HepG2 (cell line): ENCODE measurements around the gene RRP8. TPM values are rescaled to one million over a fixed set of nuclear protein-coding genes. Genes with fewer than 3 reads are reported as not detected.

Experiments used
- ATAC-seq: fragments of 200-7000 bp; cut with Tn5 transposase; 3 replicates; pipeline ENCODE4 v1.9.1; 2020; ENCODE audit warnings: mild to moderate bottlenecking, moderate library complexity
- BruUV-seq: library from RNA; stranded (reverse); fragments of 400-500 nt; replicated peaks from 2 replicates; lab custom pipeline; 2021; lab: Mats Ljungman, UMichigan
- CTCF ChIA-PET: fragments of 300-600 bp; formaldehyde crosslinking; extraction: SDS; loops from one replicate; lab custom pipeline; 2021; ENCODE audit warnings: low total read pairs, inconsistent platforms, low intra/inter-chr PET ratio; lab: Yijun Ruan, JAX
- POLR2A ChIA-PET: fragments of 350-600 bp; sonication (Branson Sonifier 250); formaldehyde crosslinking; loops from one replicate; lab custom pipeline; 2020; ENCODE audit warnings: antibody characterized with exemption, inconsistent platforms; lab: Yijun Ruan, JAX
- DNase-seq: peaks from one replicate; pipeline ENCODE4 v3.0.0-alpha.2; 2015; ENCODE audit warnings: low spot score
- FAIRE-seq: peaks from 3 replicates; lab custom pipeline; 2011; peaks lifted over from hg19 to GRCh38; lab: Jason Lieb, UNC
- H2AFZ ChIP-seq: one replicate; pipeline ENCODE4 v1.6.1; 2011; ENCODE audit warnings: low read length, inconsistent platforms
- H3K27ac ChIP-seq: fragments of 300-600 bp; 3 replicates; pipeline ENCODE4 v1.8.0; 2011; ENCODE audit warnings: mixed run types, mild to moderate bottlenecking, mixed read lengths, low read length, inconsistent platforms; ENCODE audit not compliant: insufficient read depth; ENCODE audit errors: extremely low read length
- H3K27me3 ChIP-seq, 2 experiments: fragments of 200-600 bp in 1 of 2; 2 replicates in 1 of 2; 3 replicates in 1 of 2; pipeline versions ENCODE4 v1.6.0 to v1.8.0; 2011; ENCODE audit warnings: low read length in 2 of 2, mild to moderate bottlenecking in 2 of 2, moderate library complexity in 2 of 2, inconsistent platforms in 1 of 2; ENCODE audit not compliant: insufficient read depth in 2 of 2, control insufficient read depth in 1 of 2
- H3K36me3 ChIP-seq, 2 experiments: fragments of 200-600 bp in 1 of 2; replicated peaks in 1 of 2; 2 replicates in 1 of 2; 3 replicates in 1 of 2; pipeline versions ENCODE4 v1.5.1 to v1.8.0; 2011; ENCODE audit warnings: low read length in 2 of 2, inconsistent platforms in 1 of 2; ENCODE audit not compliant: insufficient read depth in 2 of 2, control insufficient read depth in 1 of 2
- H3K4me1 ChIP-seq: 2 replicates; pipeline ENCODE4 v1.5.1; 2012; ENCODE audit warnings: low read length, inconsistent platforms; ENCODE audit not compliant: insufficient read depth
- H3K4me2 ChIP-seq: 2 replicates; pipeline ENCODE4 v1.6.0; 2011; ENCODE audit warnings: low read depth, low read length, inconsistent platforms
- H3K4me3 ChIP-seq, 3 experiments: fragments of 200-600 bp in 1 of 3; sonication (generic), shearing (Covaris generic) in 1 of 3; replicated peaks in 1 of 3; 2 replicates each; pipeline ENCODE4 v1.5.1; 2011 to 2016; ENCODE audit warnings: low read length in 3 of 3, inconsistent platforms in 2 of 3, low read depth in 2 of 3, mild to moderate bottlenecking in 2 of 3, control low read depth in 1 of 3, mixed read lengths in 1 of 3; ENCODE audit not compliant: insufficient read depth in 1 of 3
- H3K79me2 ChIP-seq: one replicate; pipeline ENCODE4 v1.6.1; 2011; ENCODE audit warnings: low read length, inconsistent platforms; ENCODE audit not compliant: insufficient read depth
- H3K9ac ChIP-seq: 2 replicates; pipeline ENCODE4 v1.6.0; 2011; ENCODE audit warnings: mild to moderate bottlenecking, low read depth, low read length, inconsistent platforms; ENCODE audit not compliant: insufficient read depth
- H3K9me3 ChIP-seq: 2 replicates; pipeline ENCODE4 v1.5.1; 2012; ENCODE audit warnings: mild to moderate bottlenecking, low read length
- H4K20me1 ChIP-seq: 2 replicates; pipeline ENCODE4 v1.6.0; 2011; ENCODE audit warnings: inconsistent platforms, mild to moderate bottlenecking, low read length, moderate library complexity; ENCODE audit not compliant: insufficient read depth
- AGO1 ChIP-seq: fragments of 200-400 bp; formaldehyde crosslinking; IDR thresholded peaks from 2 replicates; pipeline ENCODE4 v1.6.1; 2017; ENCODE audit warnings: mild to moderate bottlenecking, low read depth, low read length, moderate library complexity; ENCODE audit not compliant: poor library complexity, severe bottlenecking
- DMAP1 ChIP-seq: IDR thresholded peaks from 2 replicates; pipeline ENCODE4 v1.6.1; 2016
- EEA1 ChIP-seq: sonication (generic); formaldehyde crosslinking; IDR thresholded peaks from 2 replicates; pipeline ENCODE4 v1.5.1; 2020; ENCODE audit warnings: mild to moderate bottlenecking, missing genetic modification reagents, borderline replicate concordance
- HMG20B ChIP-seq: conservative IDR thresholded peaks from 2 replicates; pipeline ENCODE4 v1.6.1; 2016; ENCODE audit warnings: missing genetic modification reagents, missing compliant biosample characterization
- NPAS2 ChIP-seq: sonication (generic); formaldehyde crosslinking; IDR thresholded peaks from 2 replicates; pipeline ENCODE4 v1.8.0; 2022; ENCODE audit warnings: mild to moderate bottlenecking, missing genetic modification reagents, borderline replicate concordance
- ZBTB20 ChIP-seq: sonication (generic); formaldehyde crosslinking; IDR thresholded peaks from 2 replicates; pipeline ENCODE4 v1.8.1; 2023; ENCODE audit warnings: missing genetic modification reagents, low read depth, mild to moderate bottlenecking, borderline replicate concordance
- ZNF329 ChIP-seq: sonication (generic); formaldehyde crosslinking; IDR thresholded peaks from 2 replicates; pipeline ENCODE4 v1.9.0; 2021; ENCODE audit warnings: low read depth, mild to moderate bottlenecking, missing genetic modification reagents
- whole genome bisulfite sequencing: methylation state at CpG from one replicate; pipeline ENCODE4 v1.1.6; 2017; ENCODE audit warnings: low lambda C conversion rate; 5-methylcytosine and 5-hydroxymethylcytosine counted together
- in situ Hi-C: cut with HindIII; loops from 2 replicates; pipeline ENCODE4 v1.10.0; 2017; ENCODE audit warnings: low pct_unique_long_range_greater_than_20kb; ENCODE audit not compliant: extremely low pct_ligation_motif_present
- intact Hi-C: fragments of 100-400 bp; cut with micrococcal nuclease; formaldehyde crosslinking; loops from one replicate; pipeline ENCODE4 v1.10.0; 2022; ENCODE audit not compliant: unreplicated experiment
- polyA plus RNA-seq, 8 experiments: library from polyadenylated mRNA; depleted of rRNA in 3 of 8; stranded (reverse) in 7 of 8; unstranded in 1 of 8; fragments of >200 nt; fragmentation: Illumina TruSeq in 4 of 8; extraction: Trizol in 4 of 8; gene quantifications; 2 replicates each; pipeline versions ENCODE4 v1.2.1 to v1.2.3, GENCODE V29; 2011 to 2016; ENCODE audit warnings: low read depth in 4 of 8, missing spikeins in 1 of 8, mixed read lengths in 1 of 8; ENCODE audit not compliant: insufficient read depth in 1 of 8
- total RNA-seq, 5 experiments: library from RNA; depleted of rRNA; stranded (reverse); fragments of >200 nt; fragmentation: Illumina TruSeq; extraction: Trizol; gene quantifications; 2 replicates each; pipeline ENCODE4 v1.2.3, GENCODE V29; 2016; ENCODE audit warnings: low read depth in 1 of 5
- TF ChIP-seq, protein P1 (sequence below): sonication (generic); formaldehyde crosslinking; IDR thresholded peaks from 2 replicates; pipeline ENCODE4 v1.4.0; 2020; ENCODE audit warnings: mild to moderate bottlenecking, missing genetic modification reagents, borderline replicate concordance
- TF ChIP-seq, protein P2 (sequence below): sonication (generic); IDR thresholded peaks from 2 replicates; pipeline ENCODE4 v1.6.1; 2016; ENCODE audit warnings: low read depth, borderline replicate concordance
- TF ChIP-seq, protein P3 (sequence below): fragments of 450-650 bp; IDR thresholded peaks from 2 replicates; pipeline ENCODE4 v1.6.1; 2017
- TF ChIP-seq, protein P4 (sequence below): sonication (generic); formaldehyde crosslinking; IDR thresholded peaks from 2 replicates; pipeline ENCODE4 v1.5.1; 2020; ENCODE audit warnings: mild to moderate bottlenecking, missing genetic modification reagents
- TF ChIP-seq, protein P5 (sequence below): sonication (generic); formaldehyde crosslinking; IDR thresholded peaks from 2 replicates; pipeline ENCODE4 v1.5.0; 2020; ENCODE audit warnings: missing genetic modification reagents

RRP8 gene
- total and polyA plus RNA-seq, 2 of the 13 experiments (the other 11 are each of a cell fraction or from before 2014, with no cell fraction given), result 7.2 to 21.6 TPM

DNA sequence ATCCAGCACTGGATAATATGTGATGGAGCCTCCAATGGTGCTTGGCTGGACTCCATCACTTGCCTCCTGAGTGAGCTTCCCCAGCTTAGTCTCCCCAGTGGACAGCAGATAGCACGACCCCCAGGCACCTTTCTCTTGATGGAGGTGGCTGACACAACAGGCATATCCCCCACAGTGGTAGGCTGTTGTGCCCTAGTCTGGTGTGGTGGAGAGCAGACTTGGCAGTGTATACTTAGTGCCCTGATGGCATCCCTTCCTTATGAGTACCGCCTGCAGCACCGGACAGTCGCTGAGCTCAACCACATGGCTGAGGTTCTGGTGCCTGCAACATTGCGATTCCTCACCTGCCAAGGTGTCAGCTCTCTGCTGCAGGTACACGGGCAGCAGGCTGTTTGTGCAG, 56.2 kb downstream of the RRP8 start:
- H4K20me1 ChIP-seq, result no peaks in the 10 kb centered on the region
- CTCF ChIA-PET, result no interaction called here
- WGBS, result 100% methylated on average over 5 of the region's 6 CpGs
- FAIRE-seq, result no peak
- no peaks in the 10 kb centered on the region for H3K79me2 ChIP-seq
- peaks cover 0 to 1% of the 10 kb centered on the region in 2 experiments; a peak in 2 of 5 replicates for H3K36me3 ChIP-seq
- in situ Hi-C loops, result loop anchor here (5.0 kb wide), 1 partner anchor 135 kb away; the partner anchor contains the start of gene MRPL17
- H3K9ac ChIP-seq, result no peak overlapping the region
- ATAC-seq, result no peak
- no peaks in the 10 kb centered on the region for H3K27me3 ChIP-seq
- no peak for DNase-seq
- no peak overlapping the region for H2AFZ ChIP-seq
- no peak overlapping the region for H3K4me3 ChIP-seq
- no peaks in the 10 kb centered on the region for H3K4me1 ChIP-seq
- no TSS peak for BruUV-seq
- H3K4me2 ChIP-seq, result no peak overlapping the region
- no peaks in the 10 kb centered on the region for H3K9me3 ChIP-seq
- intact Hi-C loops, result no loop called here
- POLR2A ChIA-PET, result no interaction called here
- H3K27ac ChIP-seq, result no peak overlapping the region
- TF ChIP-seq, protein P1, sequence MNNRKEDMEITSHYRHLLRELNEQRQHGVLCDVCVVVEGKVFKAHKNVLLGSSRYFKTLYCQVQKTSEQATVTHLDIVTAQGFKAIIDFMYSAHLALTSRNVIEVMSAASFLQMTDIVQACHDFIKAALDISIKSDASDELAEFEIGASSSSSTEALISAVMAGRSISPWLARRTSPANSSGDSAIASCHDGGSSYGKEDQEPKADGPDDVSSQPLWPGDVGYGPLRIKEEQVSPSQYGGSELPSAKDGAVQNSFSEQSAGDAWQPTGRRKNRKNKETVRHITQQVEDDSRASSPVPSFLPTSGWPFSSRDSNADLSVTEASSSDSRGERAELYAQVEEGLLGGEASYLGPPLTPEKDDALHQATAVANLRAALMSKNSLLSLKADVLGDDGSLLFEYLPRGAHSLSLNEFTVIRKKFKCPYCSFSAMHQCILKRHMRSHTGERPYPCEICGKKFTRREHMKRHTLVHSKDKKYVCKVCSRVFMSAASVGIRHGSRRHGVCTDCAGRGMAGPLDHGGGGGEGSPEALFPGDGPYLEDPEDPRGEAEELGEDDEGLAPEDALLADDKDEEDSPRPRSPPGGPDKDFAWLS (CRISPR knock-in tag), result no peak
- TF ChIP-seq ZBTB20 (CRISPR knock-in tag), result no peak
- no peak for TF ChIP-seq AGO1
- TF ChIP-seq, protein P2, sequence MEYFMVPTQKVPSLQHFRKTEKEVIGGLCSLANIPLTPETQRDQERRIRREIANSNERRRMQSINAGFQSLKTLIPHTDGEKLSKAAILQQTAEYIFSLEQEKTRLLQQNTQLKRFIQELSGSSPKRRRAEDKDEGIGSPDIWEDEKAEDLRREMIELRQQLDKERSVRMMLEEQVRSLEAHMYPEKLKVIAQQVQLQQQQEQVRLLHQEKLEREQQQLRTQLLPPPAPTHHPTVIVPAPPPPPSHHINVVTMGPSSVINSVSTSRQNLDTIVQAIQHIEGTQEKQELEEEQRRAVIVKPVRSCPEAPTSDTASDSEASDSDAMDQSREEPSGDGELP, result no peak
- no peak for TF ChIP-seq ZNF329 (CRISPR knock-in tag)
- TF ChIP-seq NPAS2 (CRISPR knock-in tag), result no peak
- TF ChIP-seq, protein P3, sequence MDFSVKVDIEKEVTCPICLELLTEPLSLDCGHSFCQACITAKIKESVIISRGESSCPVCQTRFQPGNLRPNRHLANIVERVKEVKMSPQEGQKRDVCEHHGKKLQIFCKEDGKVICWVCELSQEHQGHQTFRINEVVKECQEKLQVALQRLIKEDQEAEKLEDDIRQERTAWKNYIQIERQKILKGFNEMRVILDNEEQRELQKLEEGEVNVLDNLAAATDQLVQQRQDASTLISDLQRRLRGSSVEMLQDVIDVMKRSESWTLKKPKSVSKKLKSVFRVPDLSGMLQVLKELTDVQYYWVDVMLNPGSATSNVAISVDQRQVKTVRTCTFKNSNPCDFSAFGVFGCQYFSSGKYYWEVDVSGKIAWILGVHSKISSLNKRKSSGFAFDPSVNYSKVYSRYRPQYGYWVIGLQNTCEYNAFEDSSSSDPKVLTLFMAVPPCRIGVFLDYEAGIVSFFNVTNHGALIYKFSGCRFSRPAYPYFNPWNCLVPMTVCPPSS, result no peak
- no peak for TF ChIP-seq DMAP1 (CRISPR knock-in tag)
- TF ChIP-seq, protein P4, sequence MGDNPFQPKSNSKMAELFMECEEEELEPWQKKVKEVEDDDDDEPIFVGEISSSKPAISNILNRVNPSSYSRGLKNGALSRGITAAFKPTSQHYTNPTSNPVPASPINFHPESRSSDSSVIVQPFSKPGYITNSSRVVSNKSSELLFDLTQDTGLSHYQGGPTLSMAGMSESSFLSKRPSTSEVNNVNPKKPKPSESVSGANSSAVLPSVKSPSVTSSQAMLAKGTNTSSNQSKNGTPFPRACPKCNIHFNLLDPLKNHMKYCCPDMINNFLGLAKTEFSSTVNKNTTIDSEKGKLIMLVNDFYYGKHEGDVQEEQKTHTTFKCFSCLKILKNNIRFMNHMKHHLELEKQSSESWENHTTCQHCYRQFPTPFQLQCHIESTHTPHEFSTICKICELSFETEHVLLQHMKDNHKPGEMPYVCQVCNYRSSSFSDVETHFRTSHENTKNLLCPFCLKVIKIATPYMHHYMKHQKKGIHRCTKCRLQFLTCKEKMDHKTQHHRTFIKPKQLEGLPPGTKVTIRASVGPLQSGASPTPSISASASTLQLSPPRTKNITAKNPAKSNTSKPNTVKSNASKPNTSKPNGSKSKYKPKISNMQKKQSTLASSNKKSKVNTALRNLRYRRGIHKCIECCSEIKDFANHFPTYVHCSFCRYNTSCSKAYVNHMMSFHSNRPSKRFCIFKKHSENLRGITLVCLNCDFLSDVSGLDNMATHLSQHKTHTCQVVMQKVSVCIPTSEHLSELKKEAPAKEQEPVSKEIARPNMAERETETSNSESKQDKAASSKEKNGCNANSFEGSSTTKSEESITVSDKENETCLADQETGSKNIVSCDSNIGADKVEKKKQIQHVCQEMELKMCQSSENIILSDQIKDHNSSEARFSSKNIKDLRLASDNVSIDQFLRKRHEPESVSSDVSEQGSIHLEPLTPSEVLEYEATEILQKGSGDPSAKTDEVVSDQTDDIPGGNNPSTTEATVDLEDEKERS (CRISPR knock-in tag), result no peak
- TF ChIP-seq HMG20B, result no peak
- no peak for TF ChIP-seq EEA1 (CRISPR knock-in tag)
- TF ChIP-seq, protein P5, sequence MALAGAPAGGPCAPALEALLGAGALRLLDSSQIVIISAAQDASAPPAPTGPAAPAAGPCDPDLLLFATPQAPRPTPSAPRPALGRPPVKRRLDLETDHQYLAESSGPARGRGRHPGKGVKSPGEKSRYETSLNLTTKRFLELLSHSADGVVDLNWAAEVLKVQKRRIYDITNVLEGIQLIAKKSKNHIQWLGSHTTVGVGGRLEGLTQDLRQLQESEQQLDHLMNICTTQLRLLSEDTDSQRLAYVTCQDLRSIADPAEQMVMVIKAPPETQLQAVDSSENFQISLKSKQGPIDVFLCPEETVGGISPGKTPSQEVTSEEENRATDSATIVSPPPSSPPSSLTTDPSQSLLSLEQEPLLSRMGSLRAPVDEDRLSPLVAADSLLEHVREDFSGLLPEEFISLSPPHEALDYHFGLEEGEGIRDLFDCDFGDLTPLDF (CRISPR knock-in tag), result no peak
